OCI-LY7 (cell line): ENCODE data around the gene PAX2. TPM values are rescaled to one million over a fixed set of nuclear protein-coding genes. Genes with fewer than 3 reads are reported as not detected.

Experiments used
- BruUV-seq: library from RNA; stranded (reverse); fragments of 400-500 nt; replicated peaks from 2 replicates; lab custom pipeline; 2021; lab: Mats Ljungman, UMichigan
- CTCF ChIA-PET: fragments of 300-600 bp; sonication (Branson Sonifier 250); formaldehyde crosslinking; loops from one replicate; lab custom pipeline; 2022; ENCODE audit warnings: antibody characterized with exemption; ENCODE audit not compliant: unreplicated experiment; lab: Charles Lee
- POLR2A ChIA-PET: fragments of 300-600 bp; sonication (Branson Sonifier 250); formaldehyde crosslinking; loops from one replicate; lab custom pipeline; 2022; ENCODE audit warnings: antibody characterized with exemption; lab: Charles Lee
- DNase-seq: peaks from one replicate; pipeline ENCODE4 v3.0.0-alpha.2; 2015; ENCODE audit warnings: low spot score
- H2AFZ ChIP-seq: fragments of 200-600 bp; sonication (generic), shearing (Covaris generic); 2 replicates; pipeline ENCODE4 v1.6.1; 2014; ENCODE audit warnings: mild to moderate bottlenecking, antibody characterized with exemption, low read length, moderate library complexity
- H3K27ac ChIP-seq: fragments of 200-600 bp; sonication (generic); 2 replicates; pipeline ENCODE4 v1.5.1; 2014; ENCODE audit warnings: mixed run types, low read depth, mild to moderate bottlenecking, moderate library complexity, low read length, inconsistent platforms; ENCODE audit not compliant: poor library complexity, severe bottlenecking
- H3K36me3 ChIP-seq: fragments of 200-600 bp; sonication (generic); 2 replicates; pipeline ENCODE4 v1.6.1; 2014; ENCODE audit warnings: mild to moderate bottlenecking, antibody characterized with exemption, low read length, moderate library complexity, mixed read lengths; ENCODE audit not compliant: insufficient read depth
- H3K4me1 ChIP-seq: fragments of 200-600 bp; sonication (generic); 2 replicates; pipeline ENCODE4 v1.5.1; 2014; ENCODE audit warnings: mild to moderate bottlenecking, low read length; ENCODE audit not compliant: insufficient read depth, poor library complexity, severe bottlenecking
- H3K4me2 ChIP-seq: fragments of 200-600 bp; sonication (generic); 2 replicates; pipeline ENCODE4 v1.6.1; 2014; ENCODE audit warnings: mild to moderate bottlenecking, low read length
- H3K4me3 ChIP-seq: fragments of 200-600 bp; sonication (generic); 2 replicates; pipeline ENCODE4 v1.5.1; 2014; ENCODE audit warnings: mild to moderate bottlenecking, low read depth, low read length; ENCODE audit not compliant: poor library complexity, severe bottlenecking
- H3K79me2 ChIP-seq: fragments of 200-600 bp; sonication (generic); 2 replicates; pipeline ENCODE4 v1.6.1; 2016; ENCODE audit warnings: low read depth, mild to moderate bottlenecking, low read length, moderate library complexity, mixed read lengths; ENCODE audit not compliant: insufficient read depth
- H3K9me2 ChIP-seq: fragments of 200-600 bp; sonication (generic); 2 replicates; pipeline ENCODE4 v1.6.1; 2016; ENCODE audit warnings: mild to moderate bottlenecking, low read length, mixed read lengths; ENCODE audit not compliant: insufficient read depth
- H3K9me3 ChIP-seq: fragments of 200-600 bp; sonication (generic); 2 replicates; pipeline ENCODE4 v1.6.1; 2014; ENCODE audit warnings: mild to moderate bottlenecking, mixed run types, low read length, mixed read lengths
- H4K20me1 ChIP-seq: fragments of 200-600 bp; sonication (generic); 2 replicates; pipeline ENCODE4 v1.6.1; 2014; ENCODE audit warnings: mild to moderate bottlenecking, antibody characterized with exemption, low read length, moderate library complexity, mixed read lengths; ENCODE audit not compliant: insufficient read depth
- CTCF ChIP-seq: fragments of 200-600 bp; sonication (generic); conservative IDR thresholded peaks from 2 replicates; pipeline ENCODE4 v1.5.1; 2014; ENCODE audit warnings: mild to moderate bottlenecking, antibody characterized with exemption, low read length, moderate library complexity, mixed read lengths
- EZH2phosphoT487 ChIP-seq: fragments of 200-600 bp; sonication (generic); IDR thresholded peaks from 2 replicates; pipeline ENCODE4 v1.6.1; 2018; ENCODE audit warnings: low read depth, borderline replicate concordance, mild to moderate bottlenecking, mixed run types, antibody characterized with exemption, low read length, moderate library complexity, mixed read lengths
- intact Hi-C: fragments of 100-400 bp; cut with micrococcal nuclease; formaldehyde crosslinking; loops from one replicate; pipeline ENCODE4 v1.10.0; 2022; ENCODE audit not compliant: unreplicated experiment
- total RNA-seq, 2 experiments: library from RNA; depleted of rRNA in 1 of 2; stranded (reverse); fragments of >200 nt in 1 of 2; shearing (Covaris generic) in 1 of 2; gene quantifications; 2 replicates each; pipeline ENCODE4 v1.2.3, GENCODE V29; 2014 to 2022

PAX2 gene
- total RNA-seq, 2 experiments from 2014 or later = not detected

GRCh38 chr10:100731407-100732240 is 13.8 kb upstream of the PAX2 start:
- intact Hi-C loops = no loop called here
- DNase-seq = no peak
- BruUV-seq = no TSS peak
- no peaks in the 10 kb centered on the region for H3K9me2 ChIP-seq
- TF ChIP-seq CTCF = no peak
- no peak for TF ChIP-seq EZH2phosphoT487
- H3K9me3 ChIP-seq = no peaks in the 10 kb centered on the region
- H4K20me1 ChIP-seq = no peaks in the 10 kb centered on the region
- no peaks in the 10 kb centered on the region for H3K79me2 ChIP-seq
- no peaks in the 10 kb centered on the region for H3K36me3 ChIP-seq
- H2AFZ ChIP-seq = no peak overlapping the region
- CTCF ChIA-PET = no interaction called here
- no peak overlapping the region for H3K4me2 ChIP-seq
- POLR2A ChIA-PET = no interaction called here
- no peak overlapping the region for H3K27ac ChIP-seq
- H3K4me3 ChIP-seq = no peak overlapping the region
- H3K4me1 ChIP-seq = no peaks in the 10 kb centered on the region

GRCh38 chr10:100732241-100732596 is 13.2 kb upstream of the PAX2 start:
- H3K9me3 ChIP-seq = no peaks in the 10 kb centered on the region
- H3K4me2 ChIP-seq = no peak overlapping the region
- H3K9me2 ChIP-seq = no peaks in the 10 kb centered on the region
- no TSS peak for BruUV-seq
- no peak overlapping the region for H3K27ac ChIP-seq
- DNase-seq = no peak
- CTCF ChIA-PET = no interaction called here
- H3K79me2 ChIP-seq = no peaks in the 10 kb centered on the region
- intact Hi-C loops = no loop called here
- H3K36me3 ChIP-seq = no peaks in the 10 kb centered on the region
- no peak overlapping the region for H3K4me3 ChIP-seq
- POLR2A ChIA-PET = no interaction called here
- no peaks in the 10 kb centered on the region for H4K20me1 ChIP-seq
- H2AFZ ChIP-seq = no peak overlapping the region
- H3K4me1 ChIP-seq = no peaks in the 10 kb centered on the region
- no peak for TF ChIP-seq EZH2phosphoT487
- TF ChIP-seq CTCF = no peak

GRCh38 chr10:100733329-100733728 is 12.1 kb upstream of the PAX2 start:
- Histone ChIP-seq H3K27ac (no peak overlapping the region), H3K79me2 (no peaks in the 10 kb centered on the region), H3K4me1 (no peaks in the 10 kb centered on the region), H3K4me2 (no peak overlapping the region), H3K9me3 (no peaks in the 10 kb centered on the region), H2AFZ (no peak overlapping the region), H3K9me2 (no peaks in the 10 kb centered on the region), H4K20me1 (no peaks in the 10 kb centered on the region), H3K36me3 (no peaks in the 10 kb centered on the region), H3K4me3 (no peak overlapping the region)
- no peak for TF ChIP-seq EZH2phosphoT487
- no peak for TF ChIP-seq CTCF
- no TSS peak for BruUV-seq
- ChIA-PET CTCF (no interaction called here), POLR2A (no interaction called here)
- DNase-seq = no peak
- intact Hi-C loops = no loop called here
